GM12878 (cell line): ENCODE measurements around the gene NTSR1. TPM values are rescaled to one million over a fixed set of nuclear protein-coding genes. Genes with fewer than 3 reads are reported as not detected.
A peak's percentile ranks its signal among the peaks of the same experiment; 100 is the strongest.

ENCODE experiments used
- ATAC-seq: fragments of 200-7000 bp; cut with Tn5 transposase; 3 replicates; pipeline ENCODE4 v1.9.1; 2020; ENCODE audit warnings: mild to moderate bottlenecking, moderate library complexity
- BruUV-seq: library from RNA; stranded (reverse); fragments of 400-500 nt; replicated peaks from 2 replicates; lab custom pipeline; 2021; lab: Mats Ljungman, UMichigan
- CTCF ChIA-PET: fragments of 300-600 bp; sonication (Branson Sonifier 250); formaldehyde crosslinking; extraction: SDS; loops from one replicate; lab custom pipeline; 2021; ENCODE audit warnings: inconsistent platforms; lab: Yijun Ruan, JAX
- POLR2A ChIA-PET: fragments of 350-600 bp; formaldehyde crosslinking; extraction: SDS; loops from one replicate; lab custom pipeline; 2021; ENCODE audit warnings: inconsistent platforms; lab: Charles Lee
- RAD21 ChIA-PET: fragments of 300-600 bp; sonication (Branson Sonifier 250); formaldehyde crosslinking; loops from one replicate; lab custom pipeline; 2023; ENCODE audit warnings: antibody characterized with exemption; ENCODE audit not compliant: unreplicated experiment; lab: Charles Lee
- SMC1A ChIA-PET: fragments of 300-600 bp; sonication (Branson Sonifier 250); formaldehyde crosslinking; loops from one replicate; lab custom pipeline; 2023; ENCODE audit not compliant: unreplicated experiment, uncharacterized antibody; lab: Charles Lee
- DNase-seq: peaks from one replicate; pipeline ENCODE4 v3.0.0-alpha.2; 2011; ENCODE audit warnings: low read depth, low spot score
- FAIRE-seq: peaks from 3 replicates; lab custom pipeline; 2011; peaks lifted over from hg19 to GRCh38; lab: Jason Lieb, UNC
- H2AFZ ChIP-seq: 2 replicates; pipeline ENCODE4 v1.6.0; 2011; ENCODE audit warnings: low read depth, low read length, control low read depth; ENCODE audit not compliant: control insufficient read depth
- H3K27ac ChIP-seq: 2 replicates; pipeline ENCODE4 v1.5.1; 2011; ENCODE audit warnings: control low read depth; ENCODE audit not compliant: control insufficient read depth, insufficient read depth
- H3K27me3 ChIP-seq, 2 experiments: replicated peaks in 1 of 2; 2 replicates each; pipeline versions ENCODE4 v1.6.0 to v1.6.1; 2011; ENCODE audit warnings: low read length in 1 of 2; ENCODE audit not compliant: control insufficient read depth in 2 of 2, insufficient read depth in 2 of 2
- H3K36me3 ChIP-seq, 2 experiments: 2 replicates each; pipeline ENCODE4 v1.5.1; 2011; ENCODE audit warnings: low read length in 1 of 2; ENCODE audit not compliant: control insufficient read depth in 2 of 2, insufficient read depth in 2 of 2
- H3K4me1 ChIP-seq: 2 replicates; pipeline ENCODE4 v1.6.1; 2011; ENCODE audit warnings: mild to moderate bottlenecking, low read length, moderate library complexity, mixed read lengths; ENCODE audit not compliant: control insufficient read depth, insufficient read depth
- H3K4me2 ChIP-seq: 2 replicates; pipeline ENCODE4 v1.6.0; 2011; ENCODE audit warnings: control low read depth; ENCODE audit not compliant: control insufficient read depth, insufficient read depth
- H3K4me3 ChIP-seq: fragments of 200-600 bp; sonication (generic); 2 replicates; pipeline ENCODE4 v1.5.1; 2016
- H3K79me2 ChIP-seq: 2 replicates; pipeline ENCODE4 v1.6.0; 2011; ENCODE audit warnings: low read length; ENCODE audit not compliant: control insufficient read depth, insufficient read depth
- H3K9ac ChIP-seq: 2 replicates; pipeline ENCODE4 v1.8.0; 2011; ENCODE audit warnings: low read length, control low read depth, mixed read lengths; ENCODE audit not compliant: control insufficient read depth, insufficient read depth
- H3K9me3 ChIP-seq: replicated peaks from 3 replicates; pipeline ENCODE4 v1.5.1; 2011; ENCODE audit warnings: mild to moderate bottlenecking, low read length; ENCODE audit not compliant: control insufficient read depth, insufficient read depth
- H4K20me1 ChIP-seq: 2 replicates; pipeline ENCODE4 v1.6.0; 2011; ENCODE audit not compliant: control insufficient read depth, insufficient read depth
- IKZF2 ChIP-seq, 2 experiments: fragments of 450-650 bp; IDR thresholded peaks; 2 replicates each; pipeline ENCODE4 v1.6.1; 2017; ENCODE audit warnings: mild to moderate bottlenecking in 2 of 2, moderate library complexity in 2 of 2
- LARP7 ChIP-seq: fragments of 450-650 bp; IDR thresholded peaks from 2 replicates; pipeline ENCODE4 v1.6.1; 2017; ENCODE audit warnings: mild to moderate bottlenecking
- NR2C1 ChIP-seq: fragments of 450-650 bp; IDR thresholded peaks from 2 replicates; pipeline ENCODE4 v1.6.1; 2017; ENCODE audit warnings: antibody characterized with exemption, mild to moderate bottlenecking, moderate library complexity
- NR2C2 ChIP-seq: IDR thresholded peaks from 2 replicates; pipeline ENCODE4 v1.6.1; 2011; ENCODE audit warnings: borderline replicate concordance, low read depth; ENCODE audit not compliant: control insufficient read depth, insufficient read length
- NR2F1 ChIP-seq: fragments of 450-650 bp; conservative IDR thresholded peaks from 2 replicates; pipeline ENCODE4 v1.6.1; 2017; ENCODE audit warnings: mild to moderate bottlenecking
- WGBS: methylation state at CpG from one replicate; pipeline ENCODE4 v1.1.6; 2016; ENCODE audit warnings: low lambda C conversion rate; ENCODE audit not compliant: insufficient replicate concordance, insufficient coverage; ENCODE audit errors: missing lambda C conversion rate; 5-methylcytosine and 5-hydroxymethylcytosine counted together
- in situ Hi-C: fragments of 300-500 bp; cut with MboI; formaldehyde crosslinking; loops from 9 replicates; pipeline ENCODE4 v1.14.3; 2018; ENCODE audit warnings: mixed read lengths
- intact Hi-C: fragments of 100-400 bp; cut with micrococcal nuclease; formaldehyde crosslinking; loops from one replicate; pipeline ENCODE4 v1.14.2; 2022; ENCODE audit not compliant: unreplicated experiment
- polyA plus RNA-seq, 11 experiments: library from polyadenylated mRNA; depleted of rRNA in 4 of 11; unstranded in 6 of 11; stranded (reverse) in 5 of 11; fragments of >200 nt; fragmentation: Nextera tagmentation in 4 of 11; fragmentation: Illumina TruSeq in 1 of 11; extraction: Ambion mirVana in 4 of 11; extraction: Trizol in 1 of 11; gene quantifications; 1 replicate in 1 of 11; 2 replicates in 10 of 11; pipeline versions ENCODE4 v1.2.1 to v1.2.3, GENCODE V29; 2011 to 2016; ENCODE audit warnings: inconsistent platforms in 2 of 11, missing spikeins in 2 of 11, low read depth in 1 of 11
- total RNA-seq, 4 experiments: library from RNA; depleted of rRNA in 3 of 4; stranded (reverse); fragments of >200 nt in 3 of 4; fragmentation: Illumina TruSeq in 1 of 4; extraction: Trizol in 1 of 4; gene quantifications; 2 replicates each; pipeline versions ENCODE4 v1.2.1 to v1.2.3, GENCODE V29; 2013 to 2021

Gene NTSR1
- total and polyA plus RNA-seq, 10 of the 15 experiments (the other 5 are each of a cell fraction or from before 2014, with no cell fraction given): not detected

DNA sequence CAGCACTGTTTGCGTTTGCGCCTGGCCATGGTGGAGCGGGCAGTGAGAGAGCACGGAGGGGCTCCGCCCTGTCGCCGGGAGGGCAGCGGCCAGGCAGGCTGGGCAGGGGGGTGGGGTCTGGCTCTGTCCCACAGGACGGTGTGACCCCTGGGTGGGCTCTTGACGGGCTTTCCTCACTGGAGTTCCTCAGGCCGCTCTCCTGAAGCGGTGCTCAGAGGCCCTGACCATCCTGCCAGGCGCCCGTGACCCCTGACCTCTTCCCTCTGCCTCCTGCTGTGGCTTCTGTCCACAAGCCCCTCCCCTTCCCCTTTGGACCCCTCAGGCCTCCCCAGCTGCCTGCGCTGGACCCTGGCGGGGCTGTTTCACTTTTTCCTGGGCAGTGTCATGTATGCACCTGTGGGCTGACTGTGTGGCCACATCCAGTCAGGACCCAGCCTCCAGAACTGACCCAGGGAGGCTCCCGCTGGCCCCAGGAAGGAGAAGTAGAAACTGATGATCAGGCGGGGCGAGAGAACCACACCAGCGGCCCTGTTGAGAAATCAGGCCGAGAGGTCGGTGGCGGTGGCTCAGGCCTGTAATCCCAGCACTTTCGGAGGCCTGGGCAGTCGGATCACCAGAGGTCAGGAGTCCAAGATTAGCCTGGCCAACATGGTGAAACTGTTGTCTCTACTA lies 97.2 kb downstream of the NTSR1 start:
- DNase-seq: no peak
- SMC1A ChIA-PET: no interaction called here
- CTCF ChIA-PET: interaction anchor here (0.7 to 4.4 kb wide), 4 partner anchors 10 to 572 kb away, joined by 3 to 43 read pairs (median 3); partner anchors contain the start of gene MRGBP
- RAD21 ChIA-PET: interaction anchor here (1.5 kb wide), 1 partner anchor 12 kb away, joined by 4 read pairs; no protein-coding TSS in a partner anchor
- Histone ChIP-seq H3K27me3 (no peaks in the 10 kb centered on the region), H3K79me2 (peaks cover 25% of the 10 kb centered on the region), H2AFZ (no peak overlapping the region), H3K9ac (peak overlapping the region; percentile 86), H3K9me3 (no peaks in the 10 kb centered on the region), H3K36me3 (peaks cover 14 to 21% of the 10 kb centered on the region in 2 experiments; a peak in 3 of 4 replicates), H3K4me3 (peak overlapping the region; percentile 96), H3K4me1 (peaks cover 18% of the 10 kb centered on the region), H4K20me1 (no peaks in the 10 kb centered on the region), H3K27ac (peak overlapping the region; percentile 66), H3K4me2 (peak overlapping the region; percentile 92)
- no peak for TF ChIP-seq LARP7
- peak; percentile 87 for TF ChIP-seq NR2F1
- TF ChIP-seq NR2C1: peak; percentile 79
- peak; percentile 61 for TF ChIP-seq NR2C2
- TF ChIP-seq IKZF2 (IDR thresholded peaks at IDR 0.05): 0 out of 4 replicates have a peak, but pooled peaks of 1 of the 2 experiments have one; percentile 1
- in situ Hi-C loops (no loop called here), intact Hi-C loops (loop anchor here (5.0 kb wide), 2 partner anchors 154 to 304 kb away; no protein-coding TSS in a partner anchor)
- 13% methylated on average over 24 of the region's 25 CpGs for WGBS
- no peak for FAIRE-seq
- BruUV-seq: no TSS peak
- peak; percentile 7 for ATAC-seq
- POLR2A ChIA-PET: interaction anchor here (1.1 to 2.0 kb wide), 2 partner anchors 10 to 11 kb away, joined by 6 to 11 read pairs; partner anchors contain the start of gene MRGBP
